HG03135 (cell line): Measurements from ENCODE around the gene RNF5.
A peak's percentile ranks its signal among the peaks of the same experiment; 100 is the strongest.

Experiments
- ATAC-seq: cut with Tn5 transposase; IDR thresholded peaks from one replicate; pipeline ENCODE4 v1.9.1; 2021; ENCODE audit warnings: mild to moderate bottlenecking, moderate library complexity; ENCODE audit not compliant: unreplicated experiment

Gene RNF5

DNA sequence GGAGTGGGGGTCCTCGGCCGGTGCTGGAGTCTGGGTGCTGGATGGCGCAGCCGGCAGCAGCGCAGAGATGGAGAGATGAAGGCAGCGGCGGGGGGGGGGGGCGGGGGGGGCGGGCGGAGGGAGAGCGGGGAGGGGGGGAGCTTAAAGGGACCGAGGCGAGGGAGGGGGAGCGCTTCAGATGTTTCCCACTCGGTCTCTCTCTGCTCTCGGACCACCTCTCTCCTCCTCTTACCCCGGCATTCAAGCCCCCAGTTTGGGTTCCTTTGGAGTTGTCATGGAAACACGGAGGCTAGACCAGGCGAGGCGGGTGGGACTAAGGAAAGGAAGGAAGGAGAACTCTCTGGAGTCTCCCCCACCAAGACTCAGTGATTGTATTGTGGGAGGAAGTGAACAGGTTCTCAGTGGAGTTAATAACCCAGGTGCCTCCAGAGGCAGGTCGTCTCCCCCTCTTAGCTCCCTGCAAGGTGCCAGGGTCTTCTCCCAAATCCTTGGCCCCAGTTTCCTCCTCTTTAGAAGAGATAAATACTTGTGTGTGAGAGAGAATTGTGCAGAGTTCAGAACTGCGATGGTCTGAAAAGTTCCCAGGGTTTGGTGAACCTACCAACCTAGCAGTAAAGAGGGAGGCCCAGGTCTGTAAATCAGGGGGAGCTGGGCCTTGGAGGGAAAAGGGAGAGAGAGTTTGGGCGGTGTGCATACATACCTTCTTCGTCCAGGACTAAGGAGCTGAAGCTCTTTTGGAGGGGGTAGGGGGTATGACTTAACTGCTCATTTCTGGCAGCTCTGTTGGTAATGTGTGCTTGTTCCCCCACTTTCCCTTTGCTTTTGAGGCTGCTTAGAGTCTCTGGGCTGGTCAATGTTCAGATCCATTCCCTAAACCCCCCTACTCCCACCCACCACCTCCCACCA lies 26.1 kb upstream of the RNF5 start, which contains the start of gene PRRT1:
Gene PRRT1, minus strand, starts transcription at position 77 of the 906 bp plus-strand sequence. CDS start 112 bp downstream, outside the sequence.
- ATAC-seq: no peak

- ATAC-seq: no peak
Measured at GRCh38 chr6:32152769-32153563, 25.2 kb upstream of the RNF5 start.

- no peak for ATAC-seq
Measured at GRCh38 chr6:32153564-32154513, 24.4 kb upstream of the RNF5 start, which contains the start of gene PPT2. Gene PPT2, plus strand, starts transcription at chr6:32154141. Its CDS starts 454 bp downstream, at chr6:32154595.

GRCh38 chr6:32154514-32155161 lies 23.6 kb upstream of the RNF5 start:
- peak; percentile 52 for ATAC-seq

GRCh38 chr6:32156891-32157290 lies 21.3 kb upstream of the RNF5 start:
- ATAC-seq: no peak

- ATAC-seq: no peak
Measured at GRCh38 chr6:32158052-32158451, 20.2 kb upstream of the RNF5 start.

GRCh38 chr6:32163559-32164258 lies 14.5 kb upstream of the RNF5 start:
- ATAC-seq: no peak

DNA sequence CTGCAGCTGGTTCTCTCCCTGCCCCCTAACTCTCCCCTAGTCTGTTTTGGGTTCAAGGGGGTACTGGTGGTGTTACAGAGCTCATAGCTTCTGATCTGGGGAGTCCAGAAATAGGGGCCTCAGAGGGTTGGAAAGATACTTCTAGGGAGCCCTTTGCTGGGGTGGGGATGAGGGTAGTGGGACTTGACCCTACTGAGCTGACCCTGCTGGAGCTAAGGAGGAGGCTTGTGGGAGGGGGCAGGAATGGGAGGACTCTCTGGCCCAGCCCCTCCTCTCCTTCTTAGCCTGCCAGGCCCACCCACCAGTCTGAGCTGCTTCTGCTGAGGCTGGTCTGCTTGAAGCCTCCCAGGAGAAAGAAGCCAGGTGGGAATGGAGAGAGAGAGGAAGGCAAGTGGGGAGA lies 13.9 kb upstream of the RNF5 start, which contains the start of gene EGFL8:
Gene EGFL8, plus strand, starts transcription at position 301 of the 400 bp plus-strand sequence. CDS start 1,571 bp downstream, outside the sequence.
- ATAC-seq: no peak

GRCh38 chr6:32166411-32167061 lies 11.7 kb upstream of the RNF5 start:
- no peak for ATAC-seq

- ATAC-seq: no peak
Measured at GRCh38 chr6:32167154-32167760, 10.9 kb upstream of the RNF5 start.

DNA sequence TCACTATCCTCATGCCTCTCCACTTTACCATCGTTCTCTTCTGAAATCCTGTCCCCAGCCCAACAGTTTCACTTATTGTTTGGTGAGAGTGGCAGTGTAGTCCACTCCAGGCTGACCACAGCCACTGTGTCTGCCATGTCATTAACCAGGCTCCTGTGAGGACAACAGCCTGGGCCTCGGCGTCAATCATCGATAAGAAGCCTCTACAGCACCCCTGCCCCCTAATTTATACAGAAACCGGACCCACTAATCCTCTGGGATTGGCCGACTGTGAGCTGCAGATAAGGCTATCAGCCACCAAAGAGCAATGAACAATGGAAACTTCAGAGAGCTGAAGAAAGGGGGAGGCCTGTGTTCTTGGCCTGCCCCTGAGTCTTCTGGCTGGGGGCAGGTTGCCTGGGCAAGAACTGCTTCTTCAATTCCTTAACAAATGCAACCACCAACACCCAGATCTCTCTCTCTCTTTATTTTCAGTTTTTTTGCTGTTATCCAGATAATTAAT lies 10.4 kb upstream of the RNF5 start:
- no peak for ATAC-seq

DNA sequence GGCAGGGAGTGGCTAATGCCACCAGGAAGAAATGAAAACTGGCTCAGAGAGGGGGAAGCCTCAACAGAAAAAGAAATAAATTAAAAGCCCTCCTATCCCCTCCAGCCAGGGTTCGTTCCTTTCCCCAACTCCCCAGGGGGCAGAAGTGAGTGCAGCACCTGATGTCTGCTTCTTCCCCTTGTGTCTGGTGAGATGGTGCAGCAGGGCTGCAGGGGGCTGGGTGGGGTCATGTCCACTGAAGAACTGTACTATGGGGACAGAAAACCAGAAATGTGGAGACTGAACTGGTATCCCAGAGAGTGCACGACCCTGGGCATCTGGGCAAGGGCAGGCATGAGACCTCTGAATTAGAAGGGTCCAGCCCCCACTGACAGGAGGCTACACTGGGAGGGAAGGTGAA lies 9.9 kb upstream of the RNF5 start:
- no peak for ATAC-seq

GRCh38 chr6:32168807-32169591 lies 9.2 kb upstream of the RNF5 start:
- ATAC-seq: no peak

- no peak for ATAC-seq
Measured at GRCh38 chr6:32170294-32170693, 7.9 kb upstream of the RNF5 start.

DNA sequence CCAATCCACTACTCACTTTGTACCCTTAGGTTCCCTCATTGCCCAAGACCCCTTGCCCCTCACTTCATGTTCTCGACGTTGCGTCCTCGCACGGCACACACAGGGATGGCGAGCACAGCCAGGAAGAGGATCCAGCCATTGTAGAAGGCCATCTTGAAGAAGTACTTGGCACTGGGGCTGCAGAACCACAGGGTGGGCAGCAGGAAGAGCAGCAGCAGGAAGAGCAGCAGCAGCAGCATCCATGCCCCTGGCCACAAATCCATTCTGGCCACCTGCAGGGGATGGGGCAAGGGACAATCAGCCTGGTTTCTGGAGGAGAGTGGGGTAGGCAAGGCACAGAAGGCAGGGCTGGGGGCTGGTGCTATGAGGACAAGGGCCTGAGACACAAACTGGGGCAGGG lies 7.0 kb upstream of the RNF5 start:
- no peak for ATAC-seq

GRCh38 chr6:32173051-32173727 lies 5.0 kb upstream of the RNF5 start:
- ATAC-seq: no peak

- ATAC-seq: no peak
Measured at GRCh38 chr6:32174416-32174815, 3.8 kb upstream of the RNF5 start.
